ENCODE data around the gene RBM47. TPM values are rescaled to one million over a fixed set of nuclear protein-coding genes. Genes with fewer than 3 reads are reported as not detected.

Gene RBM47
- total and polyA plus RNA-seq, 10 of the 15 experiments (the other 5 are each of a cell fraction or from before 2014, with no cell fraction given): 7.9 to 45.0 (median 28.7) TPM

- TF ChIP-seq, protein P1, sequence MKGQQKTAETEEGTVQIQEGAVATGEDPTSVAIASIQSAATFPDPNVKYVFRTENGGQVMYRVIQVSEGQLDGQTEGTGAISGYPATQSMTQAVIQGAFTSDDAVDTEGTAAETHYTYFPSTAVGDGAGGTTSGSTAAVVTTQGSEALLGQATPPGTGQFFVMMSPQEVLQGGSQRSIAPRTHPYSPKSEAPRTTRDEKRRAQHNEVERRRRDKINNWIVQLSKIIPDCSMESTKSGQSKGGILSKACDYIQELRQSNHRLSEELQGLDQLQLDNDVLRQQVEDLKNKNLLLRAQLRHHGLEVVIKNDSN (IDR thresholded peaks at IDR 0.05; ENCODE audit: borderline replicate concordance, extremely low read length, insufficient read depth, low read depth, low read length): no peak
- no peak for TF ChIP-seq YBX1 (IDR thresholded peaks at IDR 0.05)
- 0 out of 2 replicates have a peak, but pooled peaks have one; percentile 36 for TF ChIP-seq MXI1 (IDR thresholded peaks at IDR 0.05; ENCODE audit: low read depth, low read length)
- no peak for TF ChIP-seq DPF2 (IDR thresholded peaks at IDR 0.05)
- no peak for TF ChIP-seq SUPT20H (IDR thresholded peaks at IDR 0.05; ENCODE audit: borderline replicate concordance, control insufficient read depth, low read depth, low read length)
- peak; percentile 68 for TF ChIP-seq BCL11A (IDR thresholded peaks at IDR 0.05; ENCODE audit: low read depth, low read length)
- no peak for TF ChIP-seq MLLT1 (IDR thresholded peaks at IDR 0.05)
- TF ChIP-seq MTA3 (IDR thresholded peaks at IDR 0.05; ENCODE audit: borderline replicate concordance, low read length): peak; percentile 27; the same call in 1 of the 2 replicates
- no peak for TF ChIP-seq HDAC2 (IDR thresholded peaks at IDR 0.05)
These were observed 8.5 kb downstream of the RBM47 start (continued) for GRCh38 chr4:40621229-40621591.

DNA sequence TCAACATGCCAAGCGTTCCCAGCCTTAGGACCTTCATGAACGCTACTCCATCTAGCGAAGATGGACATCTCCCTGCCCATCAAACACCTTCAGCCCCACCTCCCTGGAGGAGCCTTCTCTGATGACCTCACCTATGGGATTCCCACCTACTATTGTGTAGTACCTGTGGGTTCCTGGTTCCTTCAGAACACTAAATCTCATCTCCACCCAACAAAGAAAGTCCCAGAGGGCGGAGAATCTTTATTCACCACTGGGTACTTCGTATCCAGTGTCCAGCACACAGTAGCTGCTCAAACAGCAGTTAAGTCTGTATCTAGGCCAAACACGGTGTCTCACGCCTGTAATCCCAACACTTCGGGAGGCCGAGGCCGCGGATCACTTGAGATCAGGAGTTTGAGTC is 10.1 kb downstream of the RBM47 start:
- ChIA-PET CTCF (interaction anchor here (1.2 kb wide), 1 partner anchor 8 kb away, joined by 3 read pairs; no protein-coding TSS in a partner anchor), POLR2A (interaction anchor here (0.7 to 1.1 kb wide), 2 partner anchors 44 to 436 kb away, joined by 3 read pairs; no protein-coding TSS in a partner anchor), RAD21 (ENCODE audit: unreplicated experiment) (interaction anchor here (2.7 kb wide), 1 partner anchor 46 kb away, joined by 9 read pairs; no protein-coding TSS in a partner anchor), SMC1A (ENCODE audit: uncharacterized antibody, unreplicated experiment) (interaction anchor here (0.8 to 4.3 kb wide), 4 partner anchors 44 to 329 kb away, joined by 3 to 48 read pairs (median 4); no protein-coding TSS in a partner anchor)
- BruUV-seq (replicated peaks): no TSS peak
- no peak overlapping the region for H3K4me2 ChIP-seq (ENCODE audit: control insufficient read depth, insufficient read depth)
- DNase-seq (ENCODE audit: low read depth, low spot score): no peak
- H3K9me3 ChIP-seq (replicated peaks; ENCODE audit: control insufficient read depth, insufficient read depth, low read length): no peaks in the 10 kb centered on the region
- H2AFZ ChIP-seq (ENCODE audit: control insufficient read depth, low read depth, low read length): no peak overlapping the region
- H3K4me3 ChIP-seq: no peak overlapping the region
- in situ Hi-C loops (cut with MboI): no loop called here
- no peak overlapping the region for H3K9ac ChIP-seq (ENCODE audit: control insufficient read depth, insufficient read depth, low read length)
- H3K27ac ChIP-seq (ENCODE audit: control insufficient read depth, insufficient read depth): no peak overlapping the region
- intact Hi-C loops (cut with micrococcal nuclease; ENCODE audit: unreplicated experiment): no loop called here
- peaks cover 0 to 5% of the 10 kb centered on the region in 2 experiments; a peak in 1 of 4 replicates for H3K36me3 ChIP-seq (ENCODE audit: control insufficient read depth in 2 of 2, insufficient read depth in 2 of 2, low read length in 1 of 2)
- peaks cover 86% of the 10 kb centered on the region for H3K79me2 ChIP-seq (ENCODE audit: control insufficient read depth, insufficient read depth, low read length)
- ATAC-seq: no peak
- no peak for FAIRE-seq
- H4K20me1 ChIP-seq (ENCODE audit: control insufficient read depth, insufficient read depth): no peaks in the 10 kb centered on the region
- WGBS (ENCODE audit: insufficient coverage, insufficient replicate concordance, low lambda C conversion rate, missing lambda C conversion rate): 94% methylated on average over 11 of the region's 11 CpGs
- H3K4me1 ChIP-seq (ENCODE audit: control insufficient read depth, insufficient read depth, low read length): peaks cover 40% of the 10 kb centered on the region
- H3K27me3 ChIP-seq (replicated peaks in 1 of 2; ENCODE audit: control insufficient read depth in 2 of 2, insufficient read depth in 2 of 2, low read length in 1 of 2): no peaks in the 10 kb centered on the region
- TF ChIP-seq, protein P2, sequence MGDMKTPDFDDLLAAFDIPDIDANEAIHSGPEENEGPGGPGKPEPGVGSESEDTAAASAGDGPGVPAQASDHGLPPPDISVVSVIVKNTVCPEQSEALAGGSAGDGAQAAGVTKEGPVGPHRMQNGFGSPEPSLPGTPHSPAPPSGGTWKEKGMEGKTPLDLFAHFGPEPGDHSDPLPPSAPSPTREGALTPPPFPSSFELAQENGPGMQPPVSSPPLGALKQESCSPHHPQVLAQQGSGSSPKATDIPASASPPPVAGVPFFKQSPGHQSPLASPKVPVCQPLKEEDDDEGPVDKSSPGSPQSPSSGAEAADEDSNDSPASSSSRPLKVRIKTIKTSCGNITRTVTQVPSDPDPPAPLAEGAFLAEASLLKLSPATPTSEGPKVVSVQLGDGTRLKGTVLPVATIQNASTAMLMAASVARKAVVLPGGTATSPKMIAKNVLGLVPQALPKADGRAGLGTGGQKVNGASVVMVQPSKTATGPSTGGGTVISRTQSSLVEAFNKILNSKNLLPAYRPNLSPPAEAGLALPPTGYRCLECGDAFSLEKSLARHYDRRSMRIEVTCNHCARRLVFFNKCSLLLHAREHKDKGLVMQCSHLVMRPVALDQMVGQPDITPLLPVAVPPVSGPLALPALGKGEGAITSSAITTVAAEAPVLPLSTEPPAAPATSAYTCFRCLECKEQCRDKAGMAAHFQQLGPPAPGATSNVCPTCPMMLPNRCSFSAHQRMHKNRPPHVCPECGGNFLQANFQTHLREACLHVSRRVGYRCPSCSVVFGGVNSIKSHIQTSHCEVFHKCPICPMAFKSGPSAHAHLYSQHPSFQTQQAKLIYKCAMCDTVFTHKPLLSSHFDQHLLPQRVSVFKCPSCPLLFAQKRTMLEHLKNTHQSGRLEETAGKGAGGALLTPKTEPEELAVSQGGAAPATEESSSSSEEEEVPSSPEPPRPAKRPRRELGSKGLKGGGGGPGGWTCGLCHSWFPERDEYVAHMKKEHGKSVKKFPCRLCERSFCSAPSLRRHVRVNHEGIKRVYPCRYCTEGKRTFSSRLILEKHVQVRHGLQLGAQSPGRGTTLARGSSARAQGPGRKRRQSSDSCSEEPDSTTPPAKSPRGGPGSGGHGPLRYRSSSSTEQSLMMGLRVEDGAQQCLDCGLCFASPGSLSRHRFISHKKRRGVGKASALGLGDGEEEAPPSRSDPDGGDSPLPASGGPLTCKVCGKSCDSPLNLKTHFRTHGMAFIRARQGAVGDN (IDR thresholded peaks at IDR 0.05): no peak
- TF ChIP-seq, protein P3, sequence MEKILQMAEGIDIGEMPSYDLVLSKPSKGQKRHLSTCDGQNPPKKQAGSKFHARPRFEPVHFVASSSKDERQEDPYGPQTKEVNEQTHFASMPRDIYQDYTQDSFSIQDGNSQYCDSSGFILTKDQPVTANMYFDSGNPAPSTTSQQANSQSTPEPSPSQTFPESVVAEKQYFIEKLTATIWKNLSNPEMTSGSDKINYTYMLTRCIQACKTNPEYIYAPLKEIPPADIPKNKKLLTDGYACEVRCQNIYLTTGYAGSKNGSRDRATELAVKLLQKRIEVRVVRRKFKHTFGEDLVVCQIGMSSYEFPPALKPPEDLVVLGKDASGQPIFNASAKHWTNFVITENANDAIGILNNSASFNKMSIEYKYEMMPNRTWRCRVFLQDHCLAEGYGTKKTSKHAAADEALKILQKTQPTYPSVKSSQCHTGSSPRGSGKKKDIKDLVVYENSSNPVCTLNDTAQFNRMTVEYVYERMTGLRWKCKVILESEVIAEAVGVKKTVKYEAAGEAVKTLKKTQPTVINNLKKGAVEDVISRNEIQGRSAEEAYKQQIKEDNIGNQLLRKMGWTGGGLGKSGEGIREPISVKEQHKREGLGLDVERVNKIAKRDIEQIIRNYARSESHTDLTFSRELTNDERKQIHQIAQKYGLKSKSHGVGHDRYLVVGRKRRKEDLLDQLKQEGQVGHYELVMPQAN (conservative IDR thresholded peaks at IDR 0.05): no peak
- TF ChIP-seq NBN (IDR thresholded peaks at IDR 0.05): no peak
- no peak for TF ChIP-seq ZNF217 (IDR thresholded peaks at IDR 0.05)
- TF ChIP-seq RAD21 (IDR thresholded peaks at IDR 0.05; ENCODE audit: insufficient read depth, low read depth, low read length): no peak
- TF ChIP-seq MTA2 (IDR thresholded peaks at IDR 0.05; ENCODE audit: low read depth): no peak
- TF ChIP-seq RUNX3 (IDR thresholded peaks at IDR 0.05; ENCODE audit: low read length): no peak

Measured in GM12878 (cell line).